ENCODE measurements around the gene SIGLEC15. TPM values are rescaled to one million over a fixed set of nuclear protein-coding genes. Genes with fewer than 3 reads are reported as not detected.
"Not testable (repeated sequence)": the region's sequence is repeated elsewhere in the genome, so short reads cannot be mapped to it uniquely, and the experiment has no call there.

Gene SIGLEC15
- total RNA-seq, 4 donors from 2014 or later = not detected

DNA sequence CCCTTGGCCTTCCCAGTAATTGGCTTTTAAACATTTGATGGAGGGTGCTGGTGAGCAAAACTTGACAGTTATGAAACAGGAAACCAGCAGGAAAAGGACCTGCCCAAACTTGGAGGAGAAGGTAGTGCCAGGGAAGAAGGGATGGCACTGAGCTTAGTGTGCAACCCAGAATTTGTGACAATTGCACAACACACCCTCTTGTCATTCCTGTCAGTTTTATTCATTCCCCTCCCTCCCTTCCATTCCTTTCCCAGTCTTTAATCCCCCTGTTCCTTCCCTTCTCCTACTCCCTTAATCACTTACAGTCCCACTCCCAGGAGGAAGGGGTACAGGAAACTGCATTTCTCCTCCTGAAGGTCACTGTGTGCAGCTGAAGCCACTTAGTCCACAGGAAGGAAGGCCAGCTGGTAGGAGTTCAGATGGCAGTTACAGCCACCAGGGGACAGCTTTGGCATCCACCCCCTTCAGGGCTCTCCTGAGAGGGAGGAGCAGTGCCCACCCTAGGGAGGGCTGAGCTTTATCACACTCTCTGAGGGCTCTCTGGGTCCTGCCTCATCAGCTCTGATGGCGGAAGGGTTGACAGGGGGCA lies 24.0 kb upstream of the SIGLEC15 start:
- intact Hi-C loops (cut with DNase I; ENCODE audit: low total_unique reads) = no loop called here
- no peak overlapping the region for H3K27ac ChIP-seq
- ATAC-seq = no peak
- H3K36me3 ChIP-seq = no peaks in the 10 kb centered on the region
- no peaks in the 10 kb centered on the region for H3K4me1 ChIP-seq
- H3K27me3 ChIP-seq = no peaks in the 10 kb centered on the region
- in situ Hi-C loops (cut with MboI; ENCODE audit: low sequenced_read_pairs in 4 of 4) = no loop called here
- peaks cover 0 to 4% (median 0%) of the 10 kb centered on the region in 3 donors for H3K9me3 ChIP-seq
- no peak overlapping the region for H3K4me3 ChIP-seq
- DNase-seq = no peak
- no peak for TF ChIP-seq POLR2A (IDR thresholded peaks at IDR 0.05)
- TF ChIP-seq, protein P1, sequence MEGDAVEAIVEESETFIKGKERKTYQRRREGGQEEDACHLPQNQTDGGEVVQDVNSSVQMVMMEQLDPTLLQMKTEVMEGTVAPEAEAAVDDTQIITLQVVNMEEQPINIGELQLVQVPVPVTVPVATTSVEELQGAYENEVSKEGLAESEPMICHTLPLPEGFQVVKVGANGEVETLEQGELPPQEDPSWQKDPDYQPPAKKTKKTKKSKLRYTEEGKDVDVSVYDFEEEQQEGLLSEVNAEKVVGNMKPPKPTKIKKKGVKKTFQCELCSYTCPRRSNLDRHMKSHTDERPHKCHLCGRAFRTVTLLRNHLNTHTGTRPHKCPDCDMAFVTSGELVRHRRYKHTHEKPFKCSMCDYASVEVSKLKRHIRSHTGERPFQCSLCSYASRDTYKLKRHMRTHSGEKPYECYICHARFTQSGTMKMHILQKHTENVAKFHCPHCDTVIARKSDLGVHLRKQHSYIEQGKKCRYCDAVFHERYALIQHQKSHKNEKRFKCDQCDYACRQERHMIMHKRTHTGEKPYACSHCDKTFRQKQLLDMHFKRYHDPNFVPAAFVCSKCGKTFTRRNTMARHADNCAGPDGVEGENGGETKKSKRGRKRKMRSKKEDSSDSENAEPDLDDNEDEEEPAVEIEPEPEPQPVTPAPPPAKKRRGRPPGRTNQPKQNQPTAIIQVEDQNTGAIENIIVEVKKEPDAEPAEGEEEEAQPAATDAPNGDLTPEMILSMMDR (IDR thresholded peaks at IDR 0.05 in 4 of 5, conservative IDR thresholded peaks at IDR 0.05 in 1 of 5) = no peak

GRCh38 chr18:45802814-45803492 lies 22.5 kb upstream of the SIGLEC15 start:
- no peak for ATAC-seq
- in situ Hi-C loops (cut with MboI; ENCODE audit: low sequenced_read_pairs in 4 of 4) = no loop called here

DNA sequence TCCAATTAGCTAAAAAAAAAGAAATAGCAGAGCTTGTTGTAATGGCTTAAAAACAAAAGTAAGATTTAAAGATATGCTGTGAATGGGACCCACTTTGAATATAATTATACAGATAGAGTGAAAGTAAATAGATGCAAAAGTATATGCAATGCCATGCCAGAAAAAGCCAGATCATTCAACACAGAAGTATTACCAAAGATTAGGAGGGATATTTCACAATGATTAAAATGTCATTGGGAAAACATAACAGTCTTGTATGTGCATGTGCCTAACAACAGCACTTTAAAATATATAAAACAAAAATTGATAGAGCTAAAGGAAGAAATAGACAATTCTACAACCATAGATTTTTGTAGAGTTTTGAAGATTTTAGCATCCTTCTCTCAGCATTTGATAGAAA lies 19.9 kb upstream of the SIGLEC15 start:
- TF ChIP-seq POLR2A (IDR thresholded peaks at IDR 0.05) = no peak
- TF ChIP-seq, protein P1 (IDR thresholded peaks at IDR 0.05 in 4 of 5, conservative IDR thresholded peaks at IDR 0.05 in 1 of 5) = no peak
- no peak overlapping the region for H3K27ac ChIP-seq
- no peaks in the 10 kb centered on the region for H3K36me3 ChIP-seq
- intact Hi-C loops (cut with DNase I; ENCODE audit: low total_unique reads) (no loop called here), in situ Hi-C loops (cut with MboI; ENCODE audit: low sequenced_read_pairs in 4 of 4) (no loop called here)
- ATAC-seq (no peak), DNase-seq (no peak)
- H3K9me3 ChIP-seq = peaks cover 0 to 4% (median 0%) of the 10 kb centered on the region in 3 donors
- no peaks in the 10 kb centered on the region for H3K4me1 ChIP-seq
- no peaks in the 10 kb centered on the region for H3K27me3 ChIP-seq
- no peak overlapping the region for H3K4me3 ChIP-seq

More at GRCh38 chr18:45802814-45803492, 22.5 kb upstream of the SIGLEC15 start:
- H3K36me3 ChIP-seq = no peaks in the 10 kb centered on the region
- H3K4me3 ChIP-seq = no peak overlapping the region
- no peaks in the 10 kb centered on the region for H3K27me3 ChIP-seq
- no peaks in the 10 kb centered on the region for H3K4me1 ChIP-seq
- peaks cover 0 to 4% (median 0%) of the 10 kb centered on the region in 3 donors for H3K9me3 ChIP-seq
- DNase-seq = no peak
- no peak overlapping the region for H3K27ac ChIP-seq
- no peak for TF ChIP-seq POLR2A (IDR thresholded peaks at IDR 0.05)
- intact Hi-C loops (cut with DNase I; ENCODE audit: low total_unique reads) = no loop called here

GRCh38 chr18:45806226-45806625 lies 19.2 kb upstream of the SIGLEC15 start:
- ATAC-seq (no peak), DNase-seq (no peak)
- Histone ChIP-seq H3K27me3 (no peaks in the 10 kb centered on the region), H3K4me1 (no peaks in the 10 kb centered on the region), H3K9me3 (peaks cover 0 to 4% (median 0%) of the 10 kb centered on the region in 3 donors), H3K4me3 (no peak overlapping the region), H3K36me3 (no peaks in the 10 kb centered on the region), H3K27ac (no peak overlapping the region)
- intact Hi-C loops (cut with DNase I; ENCODE audit: low total_unique reads) = no loop called here
- no peak for TF ChIP-seq POLR2A (IDR thresholded peaks at IDR 0.05)
- TF ChIP-seq, protein P1 (IDR thresholded peaks at IDR 0.05 in 4 of 5, conservative IDR thresholded peaks at IDR 0.05 in 1 of 5) = no peak
- in situ Hi-C loops (cut with MboI; ENCODE audit: low sequenced_read_pairs in 4 of 4) = no loop called here

- H3K27me3 ChIP-seq; H3K9me3 ChIP-seq; H3K27ac ChIP-seq; ATAC-seq; H3K4me1 ChIP-seq; in situ Hi-C loops (cut with MboI; ENCODE audit: low sequenced_read_pairs in 4 of 4); DNase-seq; H3K36me3 ChIP-seq; H3K4me3 ChIP-seq; intact Hi-C loops (cut with DNase I; ENCODE audit: low total_unique reads): not testable (repeated sequence)
These were observed 18.3 kb upstream of the SIGLEC15 start for GRCh38 chr18:45807144-45807543.

DNA sequence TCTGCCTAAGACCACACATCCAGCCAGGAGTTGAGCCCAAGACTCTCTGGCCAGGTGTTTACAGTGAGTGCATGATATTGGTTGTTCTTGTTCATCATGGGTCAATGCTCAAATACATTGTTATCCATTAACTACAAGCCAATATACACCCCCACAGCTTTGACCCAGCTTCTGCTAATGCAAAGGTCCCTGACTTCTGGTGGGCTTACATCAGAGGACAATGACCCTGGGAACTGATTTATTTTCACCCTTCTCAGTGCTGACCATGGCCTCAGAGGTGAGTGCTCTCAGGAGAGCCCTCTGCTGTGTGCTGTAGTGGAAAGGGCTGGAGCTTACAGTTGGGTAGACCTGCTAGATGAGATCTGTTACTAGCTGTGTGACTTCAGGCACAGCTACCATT lies 10.7 kb upstream of the SIGLEC15 start:
- in situ Hi-C loops (cut with MboI; ENCODE audit: low sequenced_read_pairs in 4 of 4) = not testable (repeated sequence)

More for the DNA sequence above, 10.7 kb upstream of the SIGLEC15 start:
- H3K9me3 ChIP-seq; H3K27ac ChIP-seq; H3K4me1 ChIP-seq; H3K27me3 ChIP-seq; H3K4me3 ChIP-seq; intact Hi-C loops (cut with DNase I; ENCODE audit: low total_unique reads); H3K36me3 ChIP-seq; ATAC-seq; DNase-seq: not testable (repeated sequence)
